ENCODE results near the gene CCDC121.
"Not testable (repeated sequence)": the region's sequence is repeated elsewhere in the genome, so short reads cannot be mapped to it uniquely, and the experiment has no call there.

The CCDC121 gene

DNA sequence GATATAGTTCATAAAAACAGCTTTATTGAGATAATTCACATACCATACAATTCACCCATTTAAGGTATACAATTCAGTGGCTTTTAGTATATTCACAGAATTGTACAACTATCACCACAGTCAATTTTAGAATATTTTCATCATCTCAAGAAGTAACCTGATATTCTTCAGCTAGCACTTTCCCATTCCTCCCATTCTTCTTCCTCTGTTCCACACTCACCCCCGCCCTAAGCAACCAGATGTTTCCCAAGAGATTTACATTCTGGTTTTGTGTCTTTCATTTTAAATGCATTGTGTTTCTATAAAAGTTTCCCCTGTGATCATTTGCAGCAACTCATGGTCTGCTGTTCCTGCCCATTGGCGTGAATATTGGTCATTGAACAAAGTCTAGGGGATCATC is 5.5 kb upstream of the CCDC121 start:
- H3K9ac ChIP-seq (ENCODE audit: insufficient read length, low read depth) = no peak overlapping the region
- DNase-seq (ENCODE audit: low read depth, low spot score) = no peak
- H3K27me3 ChIP-seq (ENCODE audit: insufficient read depth, insufficient read length) = no peaks in the 10 kb centered on the region
- no peak overlapping the region for H3K4me3 ChIP-seq (ENCODE audit: insufficient read length, low read depth)
- no peaks in the 10 kb centered on the region for H3K4me1 ChIP-seq (ENCODE audit: insufficient read depth, insufficient read length)
- TF ChIP-seq YY1 (IDR thresholded peaks at IDR 0.05; ENCODE audit: insufficient read depth, insufficient read length) (no peak), SUZ12 (IDR thresholded peaks at IDR 0.05; ENCODE audit: extremely low read depth, insufficient read depth, insufficient read length) (no peak), ZNF274 (IDR thresholded peaks at IDR 0.05; ENCODE audit: low read depth, low read length) (no peak)
- no peaks in the 10 kb centered on the region for H3K9me3 ChIP-seq (ENCODE audit: insufficient read depth, low read length)
- peaks cover 83% of the 10 kb centered on the region for H3K36me3 ChIP-seq (ENCODE audit: insufficient read depth, insufficient read length, low read length)

DNA sequence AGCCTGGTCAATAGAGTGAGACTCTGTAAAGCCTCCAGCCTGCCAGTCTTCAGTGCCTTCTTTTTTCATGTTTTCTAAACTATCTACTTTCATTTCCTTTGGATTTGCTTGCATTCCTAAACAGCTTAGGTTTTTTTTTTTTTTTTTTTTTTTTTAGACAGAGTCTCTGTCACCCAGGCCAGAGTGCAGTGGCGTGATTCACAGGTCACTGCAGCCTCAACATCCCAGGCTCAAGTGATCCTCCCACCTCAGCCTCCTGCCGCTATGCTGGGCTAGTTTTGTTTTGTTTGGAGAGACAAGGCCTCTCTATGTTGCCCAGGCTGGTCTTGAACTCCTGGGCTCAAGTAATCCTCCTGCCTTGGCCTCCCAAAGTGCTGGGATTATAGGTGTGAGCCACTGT is 1.4 kb upstream of the CCDC121 start:
- peaks cover 50% of the 10 kb centered on the region for H3K36me3 ChIP-seq (ENCODE audit: insufficient read depth, insufficient read length, low read length)
- not testable (repeated sequence) for H3K9ac ChIP-seq (ENCODE audit: insufficient read length, low read depth); H3K4me1 ChIP-seq (ENCODE audit: insufficient read depth, insufficient read length); DNase-seq (ENCODE audit: low read depth, low spot score); H3K4me3 ChIP-seq (ENCODE audit: insufficient read length, low read depth); H3K9me3 ChIP-seq (ENCODE audit: insufficient read depth, low read length); H3K27me3 ChIP-seq (ENCODE audit: insufficient read depth, insufficient read length)

DNA sequence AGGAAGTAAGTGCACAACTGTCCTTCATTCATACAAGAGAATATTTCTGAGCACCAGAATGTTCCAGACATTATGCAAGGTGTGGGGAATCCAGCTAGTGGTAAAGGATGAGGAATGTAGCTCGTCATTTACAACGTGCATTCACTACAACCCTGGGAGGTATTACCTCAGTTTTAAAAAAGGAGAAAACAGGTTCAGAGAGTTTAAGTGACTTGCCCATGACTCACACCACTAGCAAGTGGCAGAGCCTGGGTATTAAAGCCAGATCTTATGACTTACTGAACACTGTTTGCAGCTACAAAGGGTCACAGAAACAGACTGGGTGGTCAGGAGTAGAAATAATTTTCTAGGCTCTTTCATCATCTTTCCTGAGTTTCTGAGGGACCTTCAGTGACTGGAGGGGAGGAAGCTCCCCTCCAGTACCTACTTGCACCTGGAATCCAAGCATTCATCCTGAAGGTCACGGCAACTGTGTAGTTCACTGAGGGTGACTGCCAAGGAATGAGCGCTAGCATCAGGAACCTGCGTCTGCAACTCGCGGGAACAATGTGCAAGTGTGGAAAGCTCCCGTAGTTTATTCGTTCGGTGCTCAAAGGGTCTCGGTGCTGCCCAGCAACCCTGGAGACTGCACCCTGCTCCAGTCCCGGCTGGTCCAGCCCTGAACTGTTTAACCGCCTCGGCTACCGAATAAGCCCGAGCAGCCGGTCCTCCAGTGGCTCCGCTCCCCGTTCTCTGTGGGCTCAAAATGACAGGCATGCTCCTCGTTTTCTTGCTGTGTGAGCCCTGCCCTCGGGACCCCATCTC is 647 bp downstream of the CCDC121 start:
- Histone ChIP-seq H3K9ac (ENCODE audit: insufficient read length, low read depth) (peak overlapping the region; percentile 97), H3K4me3 (ENCODE audit: insufficient read length, low read depth) (peak overlapping the region; percentile 92), H3K36me3 (ENCODE audit: insufficient read depth, insufficient read length, low read length) (peaks cover 48% of the 10 kb centered on the region), H3K9me3 (ENCODE audit: insufficient read depth, low read length) (no peaks in the 10 kb centered on the region), H3K27me3 (ENCODE audit: insufficient read depth, insufficient read length) (no peaks in the 10 kb centered on the region), H3K4me1 (ENCODE audit: insufficient read depth, insufficient read length) (no peaks in the 10 kb centered on the region)
- no peak for DNase-seq (ENCODE audit: low read depth, low spot score)
- TF ChIP-seq YY1 (IDR thresholded peaks at IDR 0.05; ENCODE audit: insufficient read depth, insufficient read length) (no peak), SUZ12 (IDR thresholded peaks at IDR 0.05; ENCODE audit: extremely low read depth, insufficient read depth, insufficient read length) (no peak), ZNF274 (IDR thresholded peaks at IDR 0.05; ENCODE audit: low read depth, low read length) (no peak)

DNA sequence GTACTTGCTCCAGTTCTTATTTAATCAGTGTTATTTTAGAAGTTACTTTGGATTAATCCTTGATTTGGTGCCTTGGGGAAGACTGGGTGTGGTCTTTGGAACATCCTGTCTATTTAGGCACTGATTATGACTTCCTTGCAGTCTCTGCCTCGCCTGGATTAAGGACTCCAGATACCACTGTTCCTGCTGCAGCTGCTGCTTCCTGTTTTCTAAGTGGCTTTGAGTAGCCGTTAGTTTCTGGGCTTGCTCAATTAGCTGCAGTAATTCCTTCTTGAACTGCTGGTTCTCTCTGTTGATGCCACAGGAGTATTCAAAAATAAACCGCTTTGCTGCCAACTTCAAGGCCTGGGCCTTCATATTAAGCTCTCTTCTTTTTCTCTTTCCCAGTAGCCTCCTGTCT is 1.9 kb downstream of the CCDC121 start:
- not testable (repeated sequence) for H3K27me3 ChIP-seq (ENCODE audit: insufficient read depth, insufficient read length); H3K4me1 ChIP-seq (ENCODE audit: insufficient read depth, insufficient read length); H3K4me3 ChIP-seq (ENCODE audit: insufficient read length, low read depth); DNase-seq (ENCODE audit: low read depth, low spot score); H3K9me3 ChIP-seq (ENCODE audit: insufficient read depth, low read length); H3K9ac ChIP-seq (ENCODE audit: insufficient read length, low read depth)
- H3K36me3 ChIP-seq (ENCODE audit: insufficient read depth, insufficient read length, low read length) = peaks cover 42% of the 10 kb centered on the region

DNA sequence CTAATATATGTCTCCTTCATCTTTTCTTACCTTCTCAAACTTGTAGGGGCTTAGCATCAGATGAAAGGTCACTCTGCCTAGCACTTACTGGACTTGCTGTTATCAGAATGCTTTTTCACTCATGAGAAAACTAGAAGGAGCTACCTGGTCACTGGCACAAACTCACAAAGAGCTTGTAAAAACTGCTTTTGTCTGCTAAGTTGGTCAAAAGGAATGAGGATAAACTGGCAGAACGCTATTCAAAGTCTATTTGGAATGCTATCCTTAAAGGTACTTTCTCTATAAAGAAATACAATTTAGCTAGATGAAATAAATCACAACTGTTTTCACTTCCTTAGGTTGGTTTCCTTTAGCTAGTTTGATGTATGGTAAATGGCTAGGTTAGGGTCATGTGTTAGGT is 2.5 kb downstream of the CCDC121 start:
- DNase-seq (ENCODE audit: low read depth, low spot score); H3K9ac ChIP-seq (ENCODE audit: insufficient read length, low read depth); H3K9me3 ChIP-seq (ENCODE audit: insufficient read depth, low read length); H3K4me1 ChIP-seq (ENCODE audit: insufficient read depth, insufficient read length); H3K27me3 ChIP-seq (ENCODE audit: insufficient read depth, insufficient read length); H3K4me3 ChIP-seq (ENCODE audit: insufficient read length, low read depth): not testable (repeated sequence)
- peaks cover 42% of the 10 kb centered on the region for H3K36me3 ChIP-seq (ENCODE audit: insufficient read depth, insufficient read length, low read length)

DNA sequence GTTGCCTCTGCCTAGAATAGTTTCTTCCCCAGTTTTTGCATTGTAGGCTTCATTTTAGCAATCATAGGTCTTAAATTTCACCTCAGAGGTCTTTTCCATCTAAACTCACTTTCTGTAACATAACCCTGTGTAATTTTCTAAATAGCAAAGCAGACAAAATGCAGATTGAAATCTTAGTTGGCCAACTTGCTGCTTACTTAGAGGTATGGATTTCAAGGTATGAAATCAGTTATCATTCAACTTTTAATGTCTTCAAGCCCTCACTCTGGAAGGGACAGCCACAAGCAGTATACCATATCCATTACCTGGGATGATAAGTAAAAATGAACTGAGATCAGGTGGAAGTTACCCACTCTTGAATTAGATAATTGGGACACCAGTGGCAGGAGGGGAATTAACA is 3.9 kb downstream of the CCDC121 start:
- peaks cover 42% of the 10 kb centered on the region for H3K36me3 ChIP-seq (ENCODE audit: insufficient read depth, insufficient read length, low read length)
- peaks cover 6% of the 10 kb centered on the region for H3K4me1 ChIP-seq (ENCODE audit: insufficient read depth, insufficient read length)
- no peaks in the 10 kb centered on the region for H3K27me3 ChIP-seq (ENCODE audit: insufficient read depth, insufficient read length)
- H3K9ac ChIP-seq (ENCODE audit: insufficient read length, low read depth) = no peak overlapping the region
- TF ChIP-seq ZNF274 (IDR thresholded peaks at IDR 0.05; ENCODE audit: low read depth, low read length) (no peak), SUZ12 (IDR thresholded peaks at IDR 0.05; ENCODE audit: extremely low read depth, insufficient read depth, insufficient read length) (no peak), YY1 (IDR thresholded peaks at IDR 0.05; ENCODE audit: insufficient read depth, insufficient read length) (no peak)
- H3K4me3 ChIP-seq (ENCODE audit: insufficient read length, low read depth) = no peak overlapping the region
- no peak for DNase-seq (ENCODE audit: low read depth, low spot score)
- no peaks in the 10 kb centered on the region for H3K9me3 ChIP-seq (ENCODE audit: insufficient read depth, low read length)

DNA sequence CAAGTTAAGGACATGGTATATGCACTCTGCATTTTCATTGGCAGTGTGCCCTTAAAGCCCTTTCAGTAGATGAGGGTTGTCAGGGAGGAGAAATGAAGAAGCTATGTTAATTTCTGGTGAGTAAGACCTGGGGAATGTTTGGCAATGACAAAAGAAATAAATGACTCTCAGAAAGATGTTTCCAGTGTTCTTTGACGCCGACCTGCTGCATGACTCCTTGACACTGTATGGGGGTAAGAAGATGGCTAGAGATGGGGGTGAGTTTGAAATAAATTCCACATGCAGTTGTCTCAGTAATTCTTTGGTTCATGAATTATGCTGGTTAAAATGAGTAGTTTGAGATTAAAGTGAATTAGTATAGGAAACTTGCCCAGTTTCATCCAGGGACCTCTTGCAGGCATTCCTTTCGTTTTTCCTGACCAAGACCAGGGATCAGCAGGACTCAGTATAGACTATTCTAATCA is 5.9 kb downstream of the CCDC121 start:
- Histone ChIP-seq H3K36me3 (ENCODE audit: insufficient read depth, insufficient read length, low read length) (peaks cover 56% of the 10 kb centered on the region), H3K9me3 (ENCODE audit: insufficient read depth, low read length) (no peaks in the 10 kb centered on the region), H3K4me3 (ENCODE audit: insufficient read length, low read depth) (no peak overlapping the region), H3K9ac (ENCODE audit: insufficient read length, low read depth) (no peak overlapping the region), H3K27me3 (ENCODE audit: insufficient read depth, insufficient read length) (no peaks in the 10 kb centered on the region), H3K4me1 (ENCODE audit: insufficient read depth, insufficient read length) (peaks cover 6% of the 10 kb centered on the region)
- TF ChIP-seq ZNF274 (IDR thresholded peaks at IDR 0.05; ENCODE audit: low read depth, low read length) (no peak), YY1 (IDR thresholded peaks at IDR 0.05; ENCODE audit: insufficient read depth, insufficient read length) (no peak), SUZ12 (IDR thresholded peaks at IDR 0.05; ENCODE audit: extremely low read depth, insufficient read depth, insufficient read length) (no peak)
- DNase-seq (ENCODE audit: low read depth, low spot score) = peak; percentile 74

DNA sequence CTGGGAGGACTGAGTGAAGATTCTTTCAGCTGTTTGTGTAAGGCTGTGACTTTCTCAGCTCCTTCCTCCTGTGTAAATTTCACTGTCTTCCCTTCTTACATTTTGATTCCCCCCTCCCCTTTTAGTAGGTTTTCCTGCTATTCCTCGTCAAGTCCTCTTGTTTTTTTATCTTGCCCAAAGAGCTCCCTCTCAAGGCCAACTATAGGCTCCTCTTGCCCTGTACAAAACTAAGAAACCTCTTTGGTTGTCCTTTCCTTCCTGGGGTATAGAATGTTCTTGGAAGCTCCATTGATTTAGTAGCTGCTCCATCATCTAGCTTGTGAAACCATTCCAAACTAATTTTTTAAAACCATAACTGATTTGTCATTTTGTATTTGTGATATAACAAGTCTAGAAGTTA is 7.3 kb downstream of the CCDC121 start:
- Histone ChIP-seq H3K36me3 (ENCODE audit: insufficient read depth, insufficient read length, low read length) (peaks cover 70% of the 10 kb centered on the region), H3K9me3 (ENCODE audit: insufficient read depth, low read length) (no peaks in the 10 kb centered on the region), H3K9ac (ENCODE audit: insufficient read length, low read depth) (no peak overlapping the region), H3K4me1 (ENCODE audit: insufficient read depth, insufficient read length) (peaks cover 9% of the 10 kb centered on the region), H3K4me3 (ENCODE audit: insufficient read length, low read depth) (no peak overlapping the region), H3K27me3 (ENCODE audit: insufficient read depth, insufficient read length) (no peaks in the 10 kb centered on the region)
- DNase-seq (ENCODE audit: low read depth, low spot score) = no peak
- no peak for TF ChIP-seq YY1 (IDR thresholded peaks at IDR 0.05; ENCODE audit: insufficient read depth, insufficient read length)
- TF ChIP-seq SUZ12 (IDR thresholded peaks at IDR 0.05; ENCODE audit: extremely low read depth, insufficient read depth, insufficient read length) = no peak
- TF ChIP-seq ZNF274 (IDR thresholded peaks at IDR 0.05; ENCODE audit: low read depth, low read length) = no peak
